Calu3 (cell line): ENCODE measurements around the gene TAAR2. TPM values are rescaled to one million over a fixed set of nuclear protein-coding genes. Genes with fewer than 3 reads are reported as not detected.

Source experiments
- BruUV-seq: library from RNA; stranded (reverse); fragments of 400-500 nt; replicated peaks from 2 replicates; lab custom pipeline; 2021; lab: Mats Ljungman, UMichigan
- CTCF ChIA-PET: fragments of 300-600 bp; sonication (Branson Sonifier 250); formaldehyde crosslinking; loops from one replicate; lab custom pipeline; 2022; ENCODE audit warnings: antibody characterized with exemption; lab: Charles Lee
- DNase-seq: peaks from one replicate; pipeline ENCODE4 v3.0.0; 2022
- H3K27ac Mint-ChIP-seq: one replicate; pipeline ENCODE4 v1.8.0; 2022; ENCODE audit warnings: mixed read lengths; ENCODE audit not compliant: unreplicated experiment
- H3K27me3 Mint-ChIP-seq: one replicate; pipeline ENCODE4 v1.8.0; 2022; ENCODE audit warnings: mixed read lengths; ENCODE audit not compliant: unreplicated experiment
- H3K36me3 Mint-ChIP-seq: one replicate; pipeline ENCODE4 v1.8.0; 2022; ENCODE audit warnings: mild to moderate bottlenecking, moderate library complexity, mixed read lengths; ENCODE audit not compliant: insufficient read depth, unreplicated experiment
- H3K4me1 Mint-ChIP-seq: one replicate; pipeline ENCODE4 v1.8.0; 2022; ENCODE audit warnings: mild to moderate bottlenecking, low read depth, mixed read lengths; ENCODE audit not compliant: unreplicated experiment
- H3K4me3 Mint-ChIP-seq: one replicate; pipeline ENCODE4 v1.8.0; 2022; ENCODE audit warnings: mild to moderate bottlenecking, low read depth, moderate library complexity, mixed read lengths; ENCODE audit not compliant: unreplicated experiment
- H3K9me3 Mint-ChIP-seq: one replicate; pipeline ENCODE4 v1.8.0; 2022; ENCODE audit warnings: low read depth, mixed read lengths; ENCODE audit not compliant: unreplicated experiment
- intact Hi-C: fragments of 100-400 bp; cut with micrococcal nuclease; formaldehyde crosslinking; loops from one replicate; pipeline ENCODE4 v1.10.0; 2022; ENCODE audit not compliant: unreplicated experiment
- total RNA-seq: library from RNA; stranded (reverse); gene quantifications from 2 replicates; pipeline ENCODE4 v1.2.3, GENCODE V29; 2022
- TF ChIP-seq, protein P1 (sequence below): fragments of 200-600 bp; IDR thresholded peaks from one replicate; pipeline ENCODE4 v1.8.0; 2022; ENCODE audit warnings: antibody characterized with exemption; ENCODE audit not compliant: unreplicated experiment

The TAAR2 gene
- total RNA-seq, 1 experiment from 2014 or later, result not detected

DNA sequence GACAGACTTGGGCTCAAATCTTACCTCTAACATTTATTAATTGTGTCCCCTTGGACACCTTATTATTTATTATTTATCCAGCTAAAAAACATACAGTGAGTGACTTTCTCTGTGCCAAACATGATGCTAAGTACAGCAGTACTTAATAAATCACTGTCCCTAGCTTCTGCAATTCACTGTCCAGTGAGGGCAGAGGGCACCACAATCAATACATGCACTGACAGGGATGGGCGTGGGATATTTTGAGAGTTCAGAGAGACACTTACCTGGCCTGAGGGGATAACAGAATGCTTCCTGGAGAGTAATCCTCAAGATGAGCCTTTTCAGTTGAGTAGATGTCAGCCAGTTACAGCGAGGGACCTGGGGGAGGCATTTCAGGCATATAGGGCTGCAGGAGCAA lies 9.3 kb upstream of the TAAR2 start:
- intact Hi-C loops, result no loop called here
- TF ChIP-seq, protein P1, sequence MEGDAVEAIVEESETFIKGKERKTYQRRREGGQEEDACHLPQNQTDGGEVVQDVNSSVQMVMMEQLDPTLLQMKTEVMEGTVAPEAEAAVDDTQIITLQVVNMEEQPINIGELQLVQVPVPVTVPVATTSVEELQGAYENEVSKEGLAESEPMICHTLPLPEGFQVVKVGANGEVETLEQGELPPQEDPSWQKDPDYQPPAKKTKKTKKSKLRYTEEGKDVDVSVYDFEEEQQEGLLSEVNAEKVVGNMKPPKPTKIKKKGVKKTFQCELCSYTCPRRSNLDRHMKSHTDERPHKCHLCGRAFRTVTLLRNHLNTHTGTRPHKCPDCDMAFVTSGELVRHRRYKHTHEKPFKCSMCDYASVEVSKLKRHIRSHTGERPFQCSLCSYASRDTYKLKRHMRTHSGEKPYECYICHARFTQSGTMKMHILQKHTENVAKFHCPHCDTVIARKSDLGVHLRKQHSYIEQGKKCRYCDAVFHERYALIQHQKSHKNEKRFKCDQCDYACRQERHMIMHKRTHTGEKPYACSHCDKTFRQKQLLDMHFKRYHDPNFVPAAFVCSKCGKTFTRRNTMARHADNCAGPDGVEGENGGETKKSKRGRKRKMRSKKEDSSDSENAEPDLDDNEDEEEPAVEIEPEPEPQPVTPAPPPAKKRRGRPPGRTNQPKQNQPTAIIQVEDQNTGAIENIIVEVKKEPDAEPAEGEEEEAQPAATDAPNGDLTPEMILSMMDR, result no peak
- Mint-ChIP-seq H3K4me1 (peaks cover 8% of the 10 kb centered on the region), H3K27ac (no peak overlapping the region), H3K27me3 (no peaks in the 10 kb centered on the region), H3K9me3 (peaks cover 13% of the 10 kb centered on the region), H3K36me3 (no peaks in the 10 kb centered on the region), H3K4me3 (no peak overlapping the region)
- no peak for DNase-seq
- BruUV-seq, result no TSS peak
- CTCF ChIA-PET, result no interaction called here

DNA sequence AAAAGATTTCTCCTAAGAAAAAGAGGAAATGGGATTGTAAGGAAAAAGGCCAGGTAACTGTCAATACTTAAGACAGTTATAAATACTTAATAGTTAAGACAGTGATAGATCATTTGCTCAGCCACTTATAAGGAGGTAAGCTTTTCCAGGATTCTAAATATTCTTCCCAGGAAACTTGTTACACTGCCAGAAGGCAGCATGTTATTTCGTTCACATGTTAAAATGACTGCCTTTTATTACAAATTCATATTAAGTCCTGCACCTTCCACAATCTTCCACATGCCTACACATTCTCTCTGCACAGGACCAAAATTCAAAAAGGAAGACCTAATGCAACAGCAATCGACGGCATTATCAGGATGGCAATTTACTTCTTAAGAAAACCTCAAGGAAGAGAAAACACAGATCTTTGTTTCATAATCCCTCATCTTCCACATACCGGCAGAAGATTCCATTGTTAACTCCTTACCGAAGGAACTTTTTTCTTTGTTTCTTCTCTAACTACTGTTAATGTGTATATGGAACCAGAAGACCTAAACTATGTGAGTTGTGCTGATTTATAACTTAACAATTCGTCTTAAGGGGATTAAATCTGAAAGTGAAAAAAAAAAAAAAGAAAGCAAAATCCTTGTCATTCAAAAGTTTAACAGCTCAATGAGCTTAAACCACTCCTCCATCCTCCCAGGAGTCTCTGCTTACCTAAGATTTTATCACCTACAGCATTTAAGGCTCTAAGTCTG lies 799 bp downstream of the TAAR2 start:
- H3K4me1 Mint-ChIP-seq, result peaks cover 20% of the 10 kb centered on the region
- CTCF ChIA-PET, result interaction anchor here (1.1 kb wide), 1 partner anchor 26 kb away, joined by 3 read pairs; no protein-coding TSS in a partner anchor
- H3K36me3 Mint-ChIP-seq, result no peaks in the 10 kb centered on the region
- H3K27ac Mint-ChIP-seq, result no peak overlapping the region
- TF ChIP-seq, protein P1, result no peak
- H3K27me3 Mint-ChIP-seq, result no peaks in the 10 kb centered on the region
- no TSS peak for BruUV-seq
- no peaks in the 10 kb centered on the region for H3K9me3 Mint-ChIP-seq
- no peak overlapping the region for H3K4me3 Mint-ChIP-seq
- no peak for DNase-seq
- intact Hi-C loops, result no loop called here

DNA sequence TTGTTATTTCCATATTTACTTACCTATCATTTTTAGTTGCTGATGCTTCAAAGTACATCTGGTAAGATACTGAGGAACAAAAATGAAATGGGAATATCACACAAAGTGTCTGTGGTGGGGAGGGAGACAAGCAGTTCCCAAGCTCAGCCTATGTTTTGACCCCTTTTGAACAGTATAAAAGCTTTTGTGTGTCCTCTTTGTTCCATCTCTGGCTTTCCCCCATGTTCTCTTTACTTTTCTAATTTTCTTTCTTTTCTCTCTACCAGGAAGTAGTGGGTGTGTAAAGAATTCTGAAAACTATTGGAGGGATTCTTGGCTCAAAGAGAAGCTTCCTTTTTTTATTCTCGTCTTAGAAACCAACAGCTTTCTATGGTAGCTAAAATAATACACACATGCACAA lies 7.4 kb downstream of the TAAR2 start:
- Mint-ChIP-seq H3K27me3 (no peaks in the 10 kb centered on the region), H3K4me1 (peaks cover 44% of the 10 kb centered on the region), H3K9me3 (no peaks in the 10 kb centered on the region), H3K27ac (peak overlapping the region; percentile 98), H3K36me3 (peaks cover 17% of the 10 kb centered on the region), H3K4me3 (no peak overlapping the region)
- TF ChIP-seq, protein P1, result no peak
- BruUV-seq, result no TSS peak
- no peak for DNase-seq
- CTCF ChIA-PET, result interaction anchor here (0.5 to 1.3 kb wide), 3 partner anchors 9 to 96 kb away, joined by 3 to 7 read pairs (median 6); no protein-coding TSS in a partner anchor
- intact Hi-C loops, result loop anchor here (10.0 kb wide), 1 partner anchor 98 kb away; the partner anchor contains the start of gene VNN1

DNA sequence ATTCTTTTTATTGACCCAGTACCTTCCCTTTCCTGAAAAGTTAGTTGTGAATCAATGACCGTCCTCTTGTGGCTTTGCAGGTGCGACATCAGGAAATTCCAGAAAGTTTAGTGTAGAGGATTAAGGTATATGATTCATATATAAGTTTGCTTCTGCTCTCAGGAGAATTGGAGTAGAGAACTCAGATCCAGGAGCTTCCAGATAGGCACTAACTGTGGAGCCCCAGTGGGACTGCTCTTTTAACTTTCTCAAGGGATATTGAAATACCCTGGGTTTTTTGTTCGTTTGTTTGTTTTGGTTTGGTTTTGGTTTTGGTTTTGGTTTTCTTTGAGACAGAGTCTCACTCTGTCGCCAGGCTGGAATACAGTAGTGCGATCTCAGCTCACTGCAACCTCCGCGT lies 9.5 kb downstream of the TAAR2 start:
- intact Hi-C loops, result loop anchor here (5.0 to 10.0 kb wide), 6 partner anchors 33 to 153 kb away; partner anchors contain the start of gene VNN1
- CTCF ChIA-PET, result no interaction called here
- Mint-ChIP-seq H3K9me3 (peaks cover 4% of the 10 kb centered on the region), H3K4me1 (peaks cover 54% of the 10 kb centered on the region), H3K27me3 (no peaks in the 10 kb centered on the region), H3K4me3 (peak overlapping the region; percentile 77), H3K36me3 (peaks cover 33% of the 10 kb centered on the region), H3K27ac (peak overlapping the region; percentile 98)
- BruUV-seq, result no TSS peak
- DNase-seq, result peak; percentile 57
- TF ChIP-seq, protein P1, result no peak
